Ecto neural progenitor cell (in vitro differentiated cells): ENCODE data around the gene SMOC2.

Experiments used
- DNase-seq: peaks from one replicate; pipeline ENCODE4 v3.0.0-alpha.2; 2018; ENCODE audit warnings: low spot score

Gene SMOC2, protein sequence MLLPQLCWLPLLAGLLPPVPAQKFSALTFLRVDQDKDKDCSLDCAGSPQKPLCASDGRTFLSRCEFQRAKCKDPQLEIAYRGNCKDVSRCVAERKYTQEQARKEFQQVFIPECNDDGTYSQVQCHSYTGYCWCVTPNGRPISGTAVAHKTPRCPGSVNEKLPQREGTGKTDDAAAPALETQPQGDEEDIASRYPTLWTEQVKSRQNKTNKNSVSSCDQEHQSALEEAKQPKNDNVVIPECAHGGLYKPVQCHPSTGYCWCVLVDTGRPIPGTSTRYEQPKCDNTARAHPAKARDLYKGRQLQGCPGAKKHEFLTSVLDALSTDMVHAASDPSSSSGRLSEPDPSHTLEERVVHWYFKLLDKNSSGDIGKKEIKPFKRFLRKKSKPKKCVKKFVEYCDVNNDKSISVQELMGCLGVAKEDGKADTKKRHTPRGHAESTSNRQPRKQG

GRCh38 chr6:168440520-168441433, at the start of gene SMOC2:
SMOC2 (plus strand) TSS chr6:168441184; CDS start chr6:168441371, 187 bp downstream.
- peak; percentile 67 for DNase-seq

- no peak for DNase-seq
Measured at GRCh38 chr6:168393126-168393870, 47.7 kb upstream of the SMOC2 start.

DNA sequence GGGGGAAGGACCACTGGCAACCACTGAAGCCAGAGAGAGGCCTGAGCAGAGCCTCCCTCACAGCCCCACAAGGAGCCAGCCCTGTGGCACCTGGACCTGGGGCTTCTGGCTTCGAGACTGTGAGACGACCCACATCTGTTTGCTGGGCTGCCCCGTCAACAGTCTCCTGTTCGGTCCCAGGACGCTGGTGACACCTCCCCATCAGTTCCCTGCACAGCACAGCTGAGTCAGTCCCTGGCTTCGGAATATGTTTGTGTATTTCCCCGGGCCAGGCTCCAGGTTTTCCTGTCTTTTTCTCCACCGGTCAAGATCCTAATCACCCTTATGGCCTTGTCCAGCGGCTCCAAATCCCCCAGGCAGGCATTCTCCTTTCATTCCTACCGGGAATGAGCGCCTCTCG, 46.4 kb upstream of the SMOC2 start:
- no peak for DNase-seq

- DNase-seq, result no peak
Measured at GRCh38 chr6:168395983-168396382, 45.0 kb upstream of the SMOC2 start.

- DNase-seq, result no peak
Measured at GRCh38 chr6:168396561-168396960, 44.4 kb upstream of the SMOC2 start.

- DNase-seq, result no peak
Measured at GRCh38 chr6:168397012-168397411, 44.0 kb upstream of the SMOC2 start.

GRCh38 chr6:168400037-168400436, 40.9 kb upstream of the SMOC2 start:
- DNase-seq, result no peak

DNA sequence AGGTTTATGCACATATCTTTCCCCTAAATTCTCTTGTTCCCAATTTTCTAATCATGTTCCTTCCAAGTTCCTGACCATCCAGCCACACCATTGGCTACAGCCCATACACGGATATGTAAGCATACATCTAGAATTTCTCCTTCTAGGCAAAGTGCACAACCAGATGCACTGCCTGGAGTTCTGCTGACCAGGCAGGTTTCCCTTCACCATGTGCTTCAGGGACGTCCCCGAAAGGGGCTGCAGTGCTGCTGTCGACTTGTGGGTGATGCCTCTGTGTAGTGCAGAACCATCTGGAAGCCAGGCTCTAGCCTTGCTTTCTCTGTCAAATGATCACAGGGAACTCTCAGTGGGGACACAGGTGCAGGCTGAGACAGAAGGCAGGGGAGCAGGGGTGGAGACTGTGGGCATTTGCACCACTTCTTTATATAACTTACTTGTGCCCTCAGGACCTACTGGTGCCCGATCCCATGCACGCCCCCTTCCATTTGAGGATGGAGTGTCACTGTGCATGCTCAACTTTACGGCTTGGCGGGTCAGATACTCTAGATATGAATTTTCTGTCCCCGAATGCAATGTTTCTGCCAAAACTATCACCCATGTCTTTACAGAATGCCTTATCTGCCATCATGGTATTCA, 37.5 kb upstream of the SMOC2 start:
- no peak for DNase-seq

GRCh38 chr6:168404560-168404959, 36.4 kb upstream of the SMOC2 start:
- no peak for DNase-seq

GRCh38 chr6:168407842-168408241, 33.1 kb upstream of the SMOC2 start:
- DNase-seq, result no peak

DNA sequence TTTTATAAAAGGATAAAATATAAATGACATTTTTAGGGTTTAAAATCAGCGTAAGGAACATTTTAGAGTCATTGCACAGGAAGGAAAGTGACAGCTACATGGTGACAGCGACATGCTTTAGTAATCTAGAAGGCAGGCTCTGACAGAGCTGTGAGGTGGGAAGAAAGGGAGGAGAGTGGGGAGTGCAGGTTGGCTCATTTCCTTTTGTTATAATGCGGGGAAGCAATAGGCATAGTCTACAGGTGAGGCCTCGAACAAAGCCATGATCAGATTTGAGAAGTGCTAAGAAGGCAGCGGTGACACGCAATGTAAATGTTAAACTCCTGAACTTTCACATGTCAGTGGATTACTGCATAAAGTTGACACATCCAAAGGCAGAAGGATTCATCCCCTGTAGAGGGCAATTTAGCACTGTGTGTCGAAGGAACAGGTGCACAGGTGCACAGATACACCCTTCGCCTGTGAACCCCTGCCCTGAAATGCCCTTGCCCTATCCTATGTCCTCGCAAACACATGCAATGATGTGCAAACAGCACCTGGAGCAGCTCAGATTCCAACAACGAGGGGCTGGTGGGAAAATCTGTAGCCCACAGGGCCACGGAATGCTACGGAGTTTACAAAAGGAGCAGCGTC, 32.4 kb upstream of the SMOC2 start:
- no peak for DNase-seq

GRCh38 chr6:168410035-168410434, 30.9 kb upstream of the SMOC2 start:
- no peak for DNase-seq

DNA sequence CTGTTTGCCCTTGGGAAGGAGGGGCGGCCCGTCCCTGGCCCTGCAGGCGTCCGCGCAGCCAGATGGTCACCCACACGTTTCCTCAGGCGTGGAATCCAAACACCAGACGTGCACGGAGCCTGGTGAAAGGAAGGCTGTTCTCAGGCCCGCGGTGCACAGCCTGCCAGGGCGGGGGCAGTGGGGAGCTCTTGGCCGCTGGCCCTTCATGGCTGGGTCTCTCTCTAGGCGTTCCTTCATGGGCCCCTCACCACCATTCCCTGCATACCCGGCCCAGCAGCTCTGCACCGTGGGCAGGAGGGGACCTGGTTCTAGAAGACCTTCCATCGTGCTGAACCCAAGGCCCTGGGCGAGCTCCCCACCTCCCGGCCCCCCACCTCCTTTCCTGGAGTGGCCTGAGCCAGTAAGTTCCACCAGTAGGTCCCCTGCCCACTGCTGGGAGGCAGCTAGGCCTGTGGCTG, 30.4 kb upstream of the SMOC2 start:
- no peak for DNase-seq

DNA sequence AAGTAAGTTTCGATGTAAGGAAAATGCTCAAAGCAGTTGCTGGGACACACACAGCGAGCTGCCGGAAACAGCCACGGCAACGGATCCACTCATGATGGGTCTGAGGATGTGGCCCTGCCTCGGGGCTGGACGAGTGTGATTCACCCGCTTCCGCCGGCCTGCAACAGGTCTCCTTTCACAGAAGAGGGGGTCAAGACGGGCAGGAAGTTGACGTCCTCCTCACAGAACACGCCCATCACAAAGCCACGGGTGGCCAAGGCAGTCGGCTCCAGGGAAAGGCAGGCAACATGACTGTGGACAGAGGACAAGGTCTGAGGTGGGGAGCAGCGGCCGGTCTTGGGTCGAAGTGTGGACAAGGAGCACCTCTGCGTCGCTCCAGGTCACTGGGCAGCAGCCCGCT, 29.9 kb upstream of the SMOC2 start:
- DNase-seq, result peak; percentile 39

DNA sequence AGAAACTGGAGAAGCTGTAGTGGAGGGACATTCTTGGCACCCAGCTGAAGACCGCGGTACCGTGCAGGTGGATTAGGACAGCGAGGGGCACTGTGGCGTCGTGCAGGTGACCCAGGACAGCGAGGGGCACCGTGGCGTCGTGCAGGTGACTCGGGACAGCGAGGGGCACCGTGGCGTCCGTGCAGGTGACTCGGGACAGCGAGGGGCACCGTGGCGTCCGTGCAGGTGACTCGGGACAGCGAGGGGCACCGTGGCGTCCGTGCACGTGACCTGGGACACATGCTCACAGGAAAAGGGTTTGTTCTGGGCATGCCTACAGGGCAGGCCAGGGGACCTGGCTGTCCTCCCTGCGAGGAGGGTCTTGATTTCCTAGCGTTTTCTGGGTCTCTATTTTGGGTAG, 29.2 kb upstream of the SMOC2 start:
- DNase-seq, result peak; percentile 11

DNA sequence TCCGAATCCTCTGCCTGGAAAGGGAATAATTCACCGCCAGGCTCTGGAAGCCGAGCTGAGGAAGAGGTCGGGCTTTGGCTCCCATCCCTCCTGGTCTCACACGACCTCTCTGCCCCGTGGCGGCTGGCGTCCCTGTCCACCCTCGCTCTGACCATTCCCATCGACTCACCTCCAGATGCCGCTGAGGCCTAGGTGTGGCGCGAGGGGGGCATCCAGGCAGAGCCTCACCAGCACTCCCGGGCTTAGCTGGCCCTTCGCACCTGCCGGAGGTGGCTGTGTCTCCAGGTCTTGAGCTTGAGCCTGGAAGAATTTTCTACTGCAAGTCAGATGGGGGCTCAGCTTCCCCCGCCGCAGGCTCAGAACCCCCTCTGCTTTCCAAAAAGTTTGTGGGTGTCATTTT, 28.5 kb upstream of the SMOC2 start:
- no peak for DNase-seq

DNA sequence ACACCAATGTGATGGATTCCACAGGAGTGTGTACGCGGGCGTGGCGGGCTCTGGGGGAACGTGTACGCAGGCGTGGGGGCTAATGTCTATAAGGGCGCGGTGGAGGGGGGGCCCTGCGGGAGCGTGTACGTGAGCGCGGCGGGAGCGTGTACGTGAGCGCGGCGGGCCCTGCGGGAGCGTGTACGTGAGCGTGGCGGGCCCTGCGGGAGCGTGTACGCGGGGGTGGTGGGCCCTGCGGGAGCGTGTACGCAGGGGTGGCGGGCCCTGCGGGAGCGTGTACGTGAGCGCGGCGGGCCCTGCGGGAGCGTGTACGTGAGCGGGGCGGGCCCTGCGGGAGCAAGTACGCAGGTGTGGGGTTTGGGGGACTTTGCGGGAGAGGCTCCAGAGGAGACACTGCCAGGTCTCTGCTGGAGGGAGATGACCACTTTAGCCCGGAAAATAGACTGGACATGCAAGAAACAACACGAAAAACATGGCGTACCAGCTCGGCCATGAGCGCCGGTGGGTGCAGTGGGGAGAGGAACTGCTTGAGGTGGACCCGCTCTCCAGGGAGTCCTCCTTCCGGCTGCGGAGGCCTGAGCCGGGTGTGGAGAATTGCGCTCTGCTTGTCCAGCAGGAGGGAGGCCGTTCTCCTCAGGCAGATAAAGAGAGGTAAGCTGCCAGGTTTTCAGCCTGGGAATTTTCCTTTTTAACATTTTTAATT, 27.8 kb upstream of the SMOC2 start:
- DNase-seq, result peak; percentile 29

DNA sequence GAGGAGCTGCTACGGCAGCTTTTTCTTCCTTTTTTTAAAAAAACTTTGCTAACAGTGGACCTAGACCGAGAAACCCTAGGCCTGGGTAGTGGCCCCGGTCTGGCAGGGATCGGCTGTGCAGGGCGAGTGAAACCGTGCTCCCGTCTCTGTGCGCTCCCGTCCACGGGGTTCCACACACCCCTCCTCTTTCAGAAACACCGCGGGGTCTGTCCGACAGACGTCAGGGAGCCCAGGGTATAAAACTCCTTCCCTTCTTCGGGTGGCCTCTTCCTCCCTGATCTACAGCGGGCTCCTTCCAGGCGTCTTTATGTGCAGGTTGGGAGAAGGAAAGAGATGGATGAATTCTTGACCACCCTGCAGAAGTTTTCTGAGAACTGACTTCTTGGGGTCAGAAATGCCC, 27.1 kb upstream of the SMOC2 start:
- DNase-seq, result peak; percentile 40

DNA sequence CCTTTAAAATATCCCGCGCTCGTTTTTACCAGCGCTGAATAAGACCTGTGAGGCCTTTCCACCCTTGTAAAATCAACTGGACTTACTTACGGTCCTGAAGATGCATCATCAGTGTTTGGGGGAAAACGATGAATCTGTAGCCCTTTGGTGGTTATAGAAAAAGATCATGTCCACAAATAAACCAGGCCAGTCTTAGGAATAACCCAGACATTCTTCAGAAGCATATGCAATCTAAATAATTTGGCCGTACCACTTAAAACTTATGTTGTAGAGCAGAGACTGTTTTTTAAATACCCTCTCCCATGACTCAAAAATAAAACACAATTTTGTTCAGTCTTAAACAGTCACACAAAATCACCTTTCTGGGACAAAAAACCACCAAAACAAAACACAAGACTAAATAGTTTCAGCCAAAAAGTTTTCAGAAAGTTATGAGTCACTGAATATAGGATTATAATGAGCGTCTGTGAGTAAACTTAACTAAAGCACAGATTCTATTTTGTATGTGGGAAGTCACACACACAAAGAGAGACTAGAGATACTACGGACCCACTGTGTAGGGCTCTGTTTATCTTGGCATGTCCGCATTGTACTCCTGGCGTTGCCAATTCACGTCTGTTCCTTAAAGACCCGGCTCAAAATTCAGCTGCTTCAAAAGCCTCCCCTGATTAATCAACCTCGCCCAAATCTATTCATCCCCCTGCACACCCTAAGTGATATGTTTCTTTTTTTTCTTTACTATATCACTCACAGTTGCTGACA, 26.5 kb upstream of the SMOC2 start:
- DNase-seq, result peak; percentile 18
